Smooth muscle cell (in vitro differentiated cells): ENCODE data around the gene ASPN. TPM values are rescaled to one million over a fixed set of nuclear protein-coding genes. Genes with fewer than 3 reads are reported as not detected.

Experiments used
- DNase-seq: peaks from one replicate; lab custom pipeline; 2025; ENCODE audit not compliant: unreplicated experiment; lab: John Stamatoyannopoulos, UW
- H2AFZ ChIP-seq: fragments of 200-600 bp; sonication (generic); 2 replicates; pipeline ENCODE4 v1.6.0; 2016; ENCODE audit warnings: antibody characterized with exemption, low read depth, mild to moderate bottlenecking
- H3F3A ChIP-seq: fragments of 200-600 bp; sonication (generic); 2 replicates; pipeline ENCODE4 v1.6.0; 2017; ENCODE audit warnings: antibody characterized with exemption, low read depth
- H3K27ac ChIP-seq: fragments of 200-600 bp; sonication (generic); 2 replicates; pipeline ENCODE4 v1.5.1; 2016; ENCODE audit warnings: low read depth, mild to moderate bottlenecking
- H3K27me3 ChIP-seq: fragments of 200-600 bp; sonication (generic); 2 replicates; pipeline ENCODE4 v1.6.1; 2016; ENCODE audit warnings: low read depth, mild to moderate bottlenecking
- H3K36me3 ChIP-seq: fragments of 200-600 bp; sonication (generic); 2 replicates; pipeline ENCODE4 v1.5.1; 2016; ENCODE audit warnings: low read depth
- H3K4me1 ChIP-seq: fragments of 200-600 bp; sonication (generic); 2 replicates; pipeline ENCODE4 v1.5.1; 2016; ENCODE audit warnings: low read depth
- H3K4me2 ChIP-seq: fragments of 200-600 bp; sonication (generic); 2 replicates; pipeline ENCODE4 v1.6.0; 2016; ENCODE audit warnings: mild to moderate bottlenecking
- H3K4me3 ChIP-seq: fragments of 200-600 bp; sonication (generic); 2 replicates; pipeline ENCODE4 v1.5.1; 2016; ENCODE audit warnings: mild to moderate bottlenecking
- H3K79me2 ChIP-seq: fragments of 200-600 bp; sonication (generic); 2 replicates; pipeline ENCODE4 v1.6.0; 2016; ENCODE audit warnings: low read depth, mild to moderate bottlenecking
- H3K9ac ChIP-seq: fragments of 200-600 bp; sonication (generic); 2 replicates; pipeline ENCODE4 v1.6.0; 2016; ENCODE audit warnings: low read depth
- H3K9me3 ChIP-seq: fragments of 200-600 bp; sonication (generic); replicated peaks from 2 replicates; pipeline ENCODE4 v1.5.1; 2016; ENCODE audit warnings: low read depth
- H4K20me1 ChIP-seq: fragments of 200-600 bp; sonication (generic); 2 replicates; pipeline ENCODE4 v1.6.0; 2016; ENCODE audit warnings: low read depth
- WGBS: methylation state at CpG from one replicate; pipeline ENCODE4 v1.1.7; 2016; ENCODE audit warnings: low lambda C conversion rate; 5-methylcytosine and 5-hydroxymethylcytosine counted together
- polyA plus RNA-seq: library from polyadenylated mRNA; unstranded; fragments of >200 nt; fragmentation: Nextera tagmentation; extraction: Ambion mirVana; gene quantifications from 2 replicates; pipeline ENCODE4 v1.2.1, GENCODE V29; 2016
- total RNA-seq: library from RNA; depleted of rRNA; stranded (reverse); fragments of >200 nt; gene quantifications from 2 replicates; pipeline ENCODE4 v1.2.3, GENCODE V29; 2014
- TF ChIP-seq, protein P1 (sequence below): fragments of 200-600 bp; sonication (generic); IDR thresholded peaks from 2 replicates; pipeline ENCODE4 v1.5.1; 2017; ENCODE audit warnings: borderline replicate concordance, mild to moderate bottlenecking, antibody characterized with exemption; ENCODE audit not compliant: insufficient read depth, poor library complexity, severe bottlenecking

Gene ASPN
- total and polyA plus RNA-seq, 2 experiments from 2014 or later: 17.0 to 30.0 TPM

DNA sequence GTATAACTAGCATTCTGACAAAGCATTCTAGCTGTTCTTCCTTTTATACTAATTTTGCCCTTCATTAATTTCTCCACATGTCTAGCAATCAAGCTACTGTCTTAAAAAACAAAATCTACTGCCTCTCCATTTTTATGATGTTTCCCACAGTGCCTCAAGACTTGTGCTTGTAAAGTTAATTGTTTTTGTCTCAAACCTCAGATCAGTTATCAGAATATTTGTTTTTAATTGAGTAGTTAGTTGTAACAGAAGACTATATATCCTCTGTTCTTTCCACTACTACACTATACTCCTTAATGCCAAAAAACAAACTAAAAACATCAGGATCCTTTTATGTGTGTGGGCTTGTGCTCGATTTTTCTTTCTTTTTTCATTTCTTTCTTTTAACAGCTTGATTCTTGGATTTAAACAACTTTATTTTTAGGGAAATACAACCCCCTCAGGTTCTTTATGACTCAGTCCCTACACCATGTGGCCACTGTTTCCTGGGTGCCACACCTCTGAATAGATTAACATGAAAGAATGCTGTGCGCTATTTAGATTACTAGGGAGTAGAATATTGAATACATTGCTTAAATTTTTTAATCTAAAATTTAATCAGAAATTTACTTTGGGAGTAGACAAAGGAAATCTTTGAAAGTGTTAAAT lies 1.2 kb downstream of the ASPN start:
- H3K27ac ChIP-seq: peak overlapping the region; percentile 70
- H3K36me3 ChIP-seq: no peaks in the 10 kb centered on the region
- peak overlapping the region; percentile 79 for H3K4me2 ChIP-seq
- peak overlapping the region; percentile 89 for H2AFZ ChIP-seq
- peaks cover 17% of the 10 kb centered on the region for H3F3A ChIP-seq
- peak overlapping the region; percentile 27 for H3K4me3 ChIP-seq
- no peaks in the 10 kb centered on the region for H3K27me3 ChIP-seq
- peak overlapping the region; percentile 30 for H3K9ac ChIP-seq
- peaks cover 21% of the 10 kb centered on the region for H3K4me1 ChIP-seq
- TF ChIP-seq, protein P1, sequence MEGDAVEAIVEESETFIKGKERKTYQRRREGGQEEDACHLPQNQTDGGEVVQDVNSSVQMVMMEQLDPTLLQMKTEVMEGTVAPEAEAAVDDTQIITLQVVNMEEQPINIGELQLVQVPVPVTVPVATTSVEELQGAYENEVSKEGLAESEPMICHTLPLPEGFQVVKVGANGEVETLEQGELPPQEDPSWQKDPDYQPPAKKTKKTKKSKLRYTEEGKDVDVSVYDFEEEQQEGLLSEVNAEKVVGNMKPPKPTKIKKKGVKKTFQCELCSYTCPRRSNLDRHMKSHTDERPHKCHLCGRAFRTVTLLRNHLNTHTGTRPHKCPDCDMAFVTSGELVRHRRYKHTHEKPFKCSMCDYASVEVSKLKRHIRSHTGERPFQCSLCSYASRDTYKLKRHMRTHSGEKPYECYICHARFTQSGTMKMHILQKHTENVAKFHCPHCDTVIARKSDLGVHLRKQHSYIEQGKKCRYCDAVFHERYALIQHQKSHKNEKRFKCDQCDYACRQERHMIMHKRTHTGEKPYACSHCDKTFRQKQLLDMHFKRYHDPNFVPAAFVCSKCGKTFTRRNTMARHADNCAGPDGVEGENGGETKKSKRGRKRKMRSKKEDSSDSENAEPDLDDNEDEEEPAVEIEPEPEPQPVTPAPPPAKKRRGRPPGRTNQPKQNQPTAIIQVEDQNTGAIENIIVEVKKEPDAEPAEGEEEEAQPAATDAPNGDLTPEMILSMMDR: no peak
- no peaks in the 10 kb centered on the region for H4K20me1 ChIP-seq
- WGBS: 29% methylated on average over 2 of the region's 2 CpGs
- no peaks in the 10 kb centered on the region for H3K9me3 ChIP-seq
- DNase-seq: no peak
- peaks cover 7% of the 10 kb centered on the region for H3K79me2 ChIP-seq

DNA sequence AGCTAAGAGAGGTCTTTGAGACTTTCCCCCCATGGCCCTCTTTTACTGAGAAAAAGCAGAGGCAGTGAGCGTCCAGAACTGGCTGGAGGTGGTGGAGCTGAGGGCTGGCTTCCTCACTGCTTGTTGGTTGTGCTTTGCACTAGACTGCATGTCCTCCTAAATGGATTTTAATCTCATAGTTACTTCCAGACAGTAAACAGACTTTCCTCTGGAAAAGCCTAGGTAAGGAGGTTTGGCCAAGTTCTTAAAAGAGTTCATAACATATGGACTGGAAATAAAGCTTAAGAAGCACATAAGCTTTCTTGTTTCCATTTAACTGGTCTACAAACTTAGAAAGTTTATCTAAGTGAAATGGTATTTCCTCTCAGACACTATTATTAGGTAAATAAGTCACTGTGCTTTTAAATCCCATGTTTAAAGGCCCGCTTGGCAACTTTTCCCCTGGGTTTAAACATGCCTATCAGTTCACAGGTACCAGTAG lies 2.0 kb downstream of the ASPN start:
- Histone ChIP-seq H3K9ac (peak overlapping the region; percentile 30), H3K4me1 (peaks cover 21% of the 10 kb centered on the region), H3K4me3 (peak overlapping the region; percentile 27), H4K20me1 (no peaks in the 10 kb centered on the region), H3K27ac (peak overlapping the region; percentile 70), H3F3A (peaks cover 17% of the 10 kb centered on the region), H3K79me2 (peaks cover 7% of the 10 kb centered on the region), H2AFZ (peak overlapping the region; percentile 89), H3K4me2 (peak overlapping the region; percentile 79), H3K9me3 (no peaks in the 10 kb centered on the region), H3K36me3 (no peaks in the 10 kb centered on the region), H3K27me3 (no peaks in the 10 kb centered on the region)
- 4% methylated on average over 2 of the region's 2 CpGs for WGBS
- no peak for DNase-seq
- TF ChIP-seq, protein P1: no peak

DNA sequence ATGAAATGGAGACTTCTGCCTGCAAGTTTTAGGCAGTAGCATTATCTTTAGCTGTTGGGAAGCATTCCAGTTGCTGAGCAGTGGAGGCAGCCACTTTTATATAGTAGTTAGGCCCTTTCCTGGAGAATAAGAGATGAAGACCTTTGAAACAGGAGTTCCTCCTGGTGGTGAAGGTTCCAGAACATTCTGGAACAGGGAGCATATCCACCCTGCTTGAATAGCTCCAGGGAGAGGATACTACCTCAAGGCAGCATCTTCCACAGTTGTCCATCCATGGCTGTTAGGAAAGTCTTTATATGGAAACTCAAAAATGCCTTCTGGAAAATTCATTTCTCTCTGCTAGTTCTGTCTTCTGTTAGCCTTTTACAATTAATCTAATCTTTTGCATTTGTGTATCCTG lies 3.0 kb downstream of the ASPN start:
- no peaks in the 10 kb centered on the region for H3K27me3 ChIP-seq
- peaks cover 7% of the 10 kb centered on the region for H3K79me2 ChIP-seq
- peaks cover 17% of the 10 kb centered on the region for H3F3A ChIP-seq
- TF ChIP-seq, protein P1: no peak
- H3K4me2 ChIP-seq: peak overlapping the region; percentile 79
- H2AFZ ChIP-seq: peak overlapping the region; percentile 89
- H3K36me3 ChIP-seq: no peaks in the 10 kb centered on the region
- DNase-seq: no peak
- no peaks in the 10 kb centered on the region for H4K20me1 ChIP-seq
- peak overlapping the region; percentile 70 for H3K27ac ChIP-seq
- H3K4me1 ChIP-seq: peaks cover 21% of the 10 kb centered on the region
- no peaks in the 10 kb centered on the region for H3K9me3 ChIP-seq
- H3K4me3 ChIP-seq: no peak overlapping the region
- H3K9ac ChIP-seq: no peak overlapping the region

DNA sequence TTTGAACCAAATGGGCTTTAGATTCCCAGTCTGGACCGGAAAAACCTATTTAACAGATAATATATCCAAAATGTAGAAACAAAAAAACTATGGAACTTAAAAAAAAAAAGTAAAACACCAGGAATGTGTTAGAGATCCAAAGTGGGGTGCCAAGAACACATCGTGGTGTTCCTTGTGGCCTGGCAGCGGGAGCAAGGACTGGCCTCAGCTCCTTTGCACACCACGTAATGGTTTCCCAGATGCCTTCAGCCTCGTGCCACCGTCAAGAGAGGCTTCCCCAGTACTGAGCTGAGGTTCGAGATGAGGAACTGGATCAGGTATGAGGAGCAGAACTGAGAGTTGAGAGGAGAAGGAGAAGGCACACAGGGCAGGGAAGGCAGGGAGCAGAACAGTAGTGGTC lies 3.5 kb downstream of the ASPN start:
- H3K4me3 ChIP-seq: no peak overlapping the region
- WGBS: 92% methylated on average over 7 of the region's 7 CpGs
- H3K4me2 ChIP-seq: peak overlapping the region; percentile 79
- peaks cover 10% of the 10 kb centered on the region for H3K79me2 ChIP-seq
- TF ChIP-seq, protein P1: no peak
- peaks cover 17% of the 10 kb centered on the region for H3F3A ChIP-seq
- no peaks in the 10 kb centered on the region for H3K36me3 ChIP-seq
- H4K20me1 ChIP-seq: no peaks in the 10 kb centered on the region
- H3K4me1 ChIP-seq: peaks cover 21% of the 10 kb centered on the region
- DNase-seq: no peak
- no peaks in the 10 kb centered on the region for H3K27me3 ChIP-seq
- H3K9ac ChIP-seq: no peak overlapping the region
- H2AFZ ChIP-seq: no peak overlapping the region
- H3K27ac ChIP-seq: peak overlapping the region; percentile 70
- H3K9me3 ChIP-seq: no peaks in the 10 kb centered on the region
